ENCODE measurements around the gene TCEAL3.
"Not testable (repeated sequence)": the region's sequence is repeated elsewhere in the genome, so short reads cannot be mapped to it uniquely, and the experiment has no call there.

The TCEAL3 gene

GRCh38 chrX:103607364-103608305 lies at the start of gene TCEAL3:
TCEAL3 (plus strand) TSS chrX:103607963; CDS start chrX:103609065, 1,102 bp downstream.
- DNase-seq (ENCODE audit: low read depth): no peak

- DNase-seq (ENCODE audit: low read depth): no peak
Measured at GRCh38 chrX:103560256-103560655, 47.5 kb upstream of the TCEAL3 start.

GRCh38 chrX:103562801-103563200 lies 45.0 kb upstream of the TCEAL3 start:
- DNase-seq (ENCODE audit: low read depth): no peak

GRCh38 chrX:103565197-103565596 lies 42.6 kb upstream of the TCEAL3 start:
- DNase-seq (ENCODE audit: low read depth): no peak

- DNase-seq (ENCODE audit: low read depth): no peak
Measured at GRCh38 chrX:103565752-103566151, 42.0 kb upstream of the TCEAL3 start.

- DNase-seq (ENCODE audit: low read depth): no peak
Measured at GRCh38 chrX:103571121-103571520, 36.6 kb upstream of the TCEAL3 start.

- DNase-seq (ENCODE audit: low read depth): no peak
Measured at GRCh38 chrX:103571726-103572125, 36.0 kb upstream of the TCEAL3 start.

GRCh38 chrX:103573202-103573601 lies 34.6 kb upstream of the TCEAL3 start:
- no peak for DNase-seq (ENCODE audit: low read depth)

GRCh38 chrX:103584596-103584995 lies 23.2 kb upstream of the TCEAL3 start:
- no peak for DNase-seq (ENCODE audit: low read depth)

- DNase-seq (ENCODE audit: low read depth): no peak
Measured at GRCh38 chrX:103585411-103586313, 22.1 kb upstream of the TCEAL3 start, which contains the start of gene TCEAL4. TCEAL4 (plus strand) TSS chrX:103585515; CDS start chrX:103586676, 1,161 bp downstream.

- no peak for DNase-seq (ENCODE audit: low read depth)
Measured at GRCh38 chrX:103586314-103586646, 21.5 kb upstream of the TCEAL3 start.

- DNase-seq (ENCODE audit: low read depth): no peak
Measured at GRCh38 chrX:103586659-103587058, 21.1 kb upstream of the TCEAL3 start.

GRCh38 chrX:103592295-103592694 lies 15.5 kb upstream of the TCEAL3 start:
- DNase-seq (ENCODE audit: low read depth): not testable (repeated sequence)

GRCh38 chrX:103595202-103595601 lies 12.6 kb upstream of the TCEAL3 start:
- DNase-seq (ENCODE audit: low read depth): not testable (repeated sequence)

GRCh38 chrX:103608306-103608963 lies 672 bp downstream of the TCEAL3 start:
- DNase-seq (ENCODE audit: low read depth): no peak

- DNase-seq (ENCODE audit: low read depth): no peak
Measured at GRCh38 chrX:103610282-103610681, 2.5 kb downstream of the TCEAL3 start.

- no peak for DNase-seq (ENCODE audit: low read depth)
Measured at GRCh38 chrX:103613362-103613890, 5.7 kb downstream of the TCEAL3 start.

GRCh38 chrX:103614999-103615398 lies 7.2 kb downstream of the TCEAL3 start:
- no peak for DNase-seq (ENCODE audit: low read depth)

GRCh38 chrX:103615781-103616371 lies 8.1 kb downstream of the TCEAL3 start:
- DNase-seq (ENCODE audit: low read depth): no peak

GRCh38 chrX:103616676-103617186 lies 9.0 kb downstream of the TCEAL3 start:
- DNase-seq (ENCODE audit: low read depth): no peak

GRCh38 chrX:103624111-103624510 lies 16.3 kb downstream of the TCEAL3 start:
- DNase-seq (ENCODE audit: low read depth): no peak
